H1 (cell line): ENCODE results near the gene RNASET2. TPM values are rescaled to one million over a fixed set of nuclear protein-coding genes. Genes with fewer than 3 reads are reported as not detected.

Source experiments
- CTCF ChIA-PET: fragments of 300-600 bp; sonication (Branson Sonifier 250); formaldehyde crosslinking; loops from one replicate; lab custom pipeline; 2021; ENCODE audit not compliant: partially characterized antibody; lab: Charles Lee
- POLR2A ChIA-PET: fragments of 300-600 bp; sonication (Branson Sonifier 250); formaldehyde crosslinking; loops from one replicate; lab custom pipeline; 2021; ENCODE audit warnings: inconsistent platforms; ENCODE audit not compliant: partially characterized antibody; lab: Charles Lee
- DNase-seq, 2 experiments: peaks; one replicate each; pipeline versions ENCODE4 v3.0.0 to v3.0.0-alpha.2; 2010 to 2022; ENCODE audit warnings: low spot score in 2 of 2, low read depth in 1 of 2, mixed read lengths in 1 of 2
- FAIRE-seq: peaks from 2 replicates; lab custom pipeline; 2011; peaks lifted over from hg19 to GRCh38; lab: Jason Lieb, UNC
- H2AFZ ChIP-seq: 2 replicates; pipeline ENCODE4 v1.8.1; 2012; ENCODE audit warnings: low read length, inconsistent platforms
- H2AK5ac ChIP-seq: 2 replicates; pipeline ENCODE4 v1.6.1; 2013; ENCODE audit warnings: low read depth, low read length
- H2BK120ac ChIP-seq: replicated peaks from 2 replicates; pipeline ENCODE3; 2013; ENCODE audit warnings: low read depth, low read length, inconsistent platforms
- H2BK12ac ChIP-seq: 2 replicates; pipeline ENCODE4 v1.6.1; 2013; ENCODE audit warnings: low read depth, low read length
- H2BK15ac ChIP-seq: 2 replicates; pipeline ENCODE4 v1.6.1; 2013; ENCODE audit warnings: low read length
- H2BK20ac ChIP-seq: 2 replicates; pipeline ENCODE4 v1.6.1; 2013; ENCODE audit warnings: low read length
- H2BK5ac ChIP-seq: 2 replicates; pipeline ENCODE4 v1.6.1; 2013; ENCODE audit warnings: low read depth, low read length
- H3K14ac ChIP-seq: 2 replicates; pipeline ENCODE4 v1.6.1; 2013; ENCODE audit warnings: inconsistent platforms; ENCODE audit not compliant: insufficient read length
- H3K18ac ChIP-seq: 2 replicates; pipeline ENCODE4 v1.6.1; 2013; ENCODE audit warnings: low read length; ENCODE audit errors: extremely low read depth
- H3K23ac ChIP-seq: 2 replicates; pipeline ENCODE4 v1.6.1; 2013; ENCODE audit warnings: inconsistent platforms; ENCODE audit not compliant: insufficient read length
- H3K23me2 ChIP-seq: 2 replicates; pipeline ENCODE4 v1.6.1; 2013; ENCODE audit warnings: low read depth, low read length
- H3K27ac ChIP-seq: 2 replicates; pipeline ENCODE4 v1.6.1; 2011; ENCODE audit warnings: low read depth, low read length, inconsistent platforms
- H3K27me3 ChIP-seq, 4 experiments: replicated peaks in 1 of 4; 1 replicate in 1 of 4; 2 replicates in 3 of 4; pipeline versions ENCODE4 v1.6.1 to v1.8.1; 2011 to 2013; ENCODE audit warnings: low read length in 3 of 4, mild to moderate bottlenecking in 3 of 4, inconsistent platforms in 2 of 4, mixed read lengths in 2 of 4, moderate library complexity in 1 of 4; ENCODE audit not compliant: control insufficient read depth in 3 of 4, insufficient read depth in 3 of 4; ENCODE audit errors: extremely low read depth in 1 of 4
- H3K36me3 ChIP-seq, 4 experiments: 2 replicates each; pipeline versions ENCODE4 v1.6.1 to v1.8.1; 2011 to 2013; ENCODE audit warnings: mild to moderate bottlenecking in 4 of 4, low read length in 3 of 4, moderate library complexity in 2 of 4, control low read depth in 1 of 4, inconsistent platforms in 1 of 4; ENCODE audit not compliant: insufficient read depth in 4 of 4, control insufficient read depth in 2 of 4
- H3K4ac ChIP-seq: replicated peaks from 2 replicates; pipeline ENCODE3; 2013; ENCODE audit warnings: low read length, low read depth, mixed read lengths, inconsistent platforms; ENCODE audit not compliant: insufficient read length
- H3K4me1 ChIP-seq, 4 experiments: replicated peaks in 1 of 4; 1 replicate in 1 of 4; 2 replicates in 3 of 4; pipeline versions ENCODE4 v1.6.1 to v1.8.1; 2011 to 2013; ENCODE audit warnings: low read length in 3 of 4, inconsistent platforms in 2 of 4, mixed read lengths in 1 of 4; ENCODE audit not compliant: insufficient read depth in 4 of 4, control insufficient read depth in 3 of 4
- H3K4me2 ChIP-seq, 2 experiments: 2 replicates each; pipeline versions ENCODE4 v1.6.1 to v1.8.1; 2011 to 2013; ENCODE audit warnings: low read depth in 2 of 2, low read length in 2 of 2, control low read depth in 1 of 2, inconsistent platforms in 1 of 2, mild to moderate bottlenecking in 1 of 2; ENCODE audit not compliant: insufficient read depth in 1 of 2
- H3K4me3 ChIP-seq, 4 experiments: fragments of 200-600, 300-600 bp in 1 of 4; sonication (generic), shearing (Covaris generic), sonication (Bioruptor Twin) in 1 of 4; 2 replicates each; pipeline versions ENCODE4 v1.5.1 to v1.8.1; 2011 to 2016; ENCODE audit warnings: low read length in 4 of 4, low read depth in 3 of 4, control low read depth in 2 of 4, inconsistent platforms in 2 of 4, mild to moderate bottlenecking in 2 of 4, mixed read lengths in 1 of 4, moderate library complexity in 1 of 4; ENCODE audit not compliant: insufficient read depth in 2 of 4; ENCODE audit errors: extremely low read depth in 1 of 4
- H3K56ac ChIP-seq: replicated peaks from 2 replicates; pipeline ENCODE3; 2013; ENCODE audit warnings: low read depth, mild to moderate bottlenecking, mixed read lengths, low read length, inconsistent platforms; ENCODE audit not compliant: insufficient read length
- H3K79me1 ChIP-seq: 2 replicates; pipeline ENCODE4 v1.6.1; 2013; ENCODE audit warnings: low read depth, low read length, control low read depth
- H3K79me2 ChIP-seq, 2 experiments: 2 replicates each; pipeline versions ENCODE4 v1.6.1 to v1.8.1; 2012 to 2013; ENCODE audit warnings: low read length in 2 of 2, mild to moderate bottlenecking in 2 of 2, inconsistent platforms in 1 of 2; ENCODE audit not compliant: insufficient read depth in 2 of 2, control insufficient read depth in 1 of 2
- H3K9ac ChIP-seq, 4 experiments: replicated peaks in 1 of 4; 1 replicate in 1 of 4; 2 replicates in 3 of 4; pipeline versions ENCODE4 v1.6.1 to v1.8.1; 2011 to 2013; ENCODE audit warnings: low read depth in 3 of 4, low read length in 3 of 4, control low read depth in 2 of 4, mild to moderate bottlenecking in 2 of 4, moderate library complexity in 2 of 4, inconsistent platforms in 1 of 4; ENCODE audit errors: extremely low read depth in 1 of 4
- H3K9me3 ChIP-seq, 2 experiments: 2 replicates each; pipeline versions ENCODE4 v1.6.1 to v1.8.1; 2012 to 2013; ENCODE audit warnings: mild to moderate bottlenecking in 2 of 2, moderate library complexity in 2 of 2, control low read depth in 1 of 2, inconsistent platforms in 1 of 2, low read depth in 1 of 2, low read length in 1 of 2, mixed read lengths in 1 of 2; ENCODE audit not compliant: insufficient read depth in 2 of 2
- H4K20me1 ChIP-seq, 2 experiments: replicated peaks in 1 of 2; 2 replicates each; pipeline versions ENCODE3 to v1.8.1; 2011 to 2013; ENCODE audit warnings: inconsistent platforms in 2 of 2, low read length in 2 of 2, mild to moderate bottlenecking in 1 of 2; ENCODE audit not compliant: insufficient read depth in 2 of 2, control insufficient read depth in 1 of 2
- H4K5ac ChIP-seq: 2 replicates; pipeline ENCODE4 v1.6.1; 2013; ENCODE audit warnings: low read length, low read depth, mixed read lengths, inconsistent platforms; ENCODE audit not compliant: insufficient read length
- H4K8ac ChIP-seq: 2 replicates; pipeline ENCODE4 v1.8.0; 2013; ENCODE audit warnings: mild to moderate bottlenecking, moderate library complexity, low read length, inconsistent platforms; ENCODE audit not compliant: insufficient read depth; ENCODE audit errors: extremely low read depth
- H4K91ac ChIP-seq: replicated peaks from 2 replicates; pipeline ENCODE3; 2013; ENCODE audit warnings: low read length, mixed read lengths, inconsistent platforms; ENCODE audit not compliant: insufficient read length
- CTBP2 ChIP-seq: IDR thresholded peaks from 2 replicates; pipeline ENCODE4 v1.7.0; 2011; ENCODE audit warnings: borderline replicate concordance, mild to moderate bottlenecking, moderate library complexity, mixed read lengths, low read length; ENCODE audit not compliant: insufficient read depth, insufficient read length
- FOSL1 ChIP-seq: IDR thresholded peaks from 2 replicates; pipeline ENCODE4 v1.6.1; 2011; ENCODE audit warnings: mild to moderate bottlenecking, low read depth, low read length, moderate library complexity; ENCODE audit not compliant: insufficient read depth
- GABPA ChIP-seq: IDR thresholded peaks from 2 replicates; pipeline ENCODE4 v1.6.1; 2011; ENCODE audit warnings: mild to moderate bottlenecking, low read length, moderate library complexity, borderline replicate concordance; ENCODE audit not compliant: insufficient read depth
- JUND ChIP-seq: IDR thresholded peaks from 2 replicates; pipeline ENCODE4 v1.6.1; 2011; ENCODE audit warnings: mild to moderate bottlenecking, improper control_type of control experiment, low read length
- KDM4A ChIP-seq: IDR thresholded peaks from one replicate; pipeline ENCODE4 v1.7.1; 2012; ENCODE audit warnings: low read depth, mild to moderate bottlenecking, moderate library complexity, low read length, inconsistent platforms; ENCODE audit not compliant: severe bottlenecking
- MAFK ChIP-seq: IDR thresholded peaks from 2 replicates; pipeline ENCODE4 v1.6.1; 2012; ENCODE audit warnings: low read depth, mild to moderate bottlenecking, improper control_type of control experiment, low read length
- RFX5 ChIP-seq: IDR thresholded peaks from 2 replicates; pipeline ENCODE4 v1.6.1; 2011; ENCODE audit warnings: low read depth, low read length, improper control_type of control experiment, borderline replicate concordance
- TEAD4 ChIP-seq: IDR thresholded peaks from 2 replicates; pipeline ENCODE4 v1.6.1; 2012; ENCODE audit warnings: low read depth, low read length, inconsistent platforms, mixed read lengths
- WGBS, 2 experiments: shearing (Covaris generic) in 1 of 2; methylation state at CpG; one replicate each; pipeline versions ENCODE4 v1.1.6 to v1.1.7; 2013 to 2015; ENCODE audit warnings: low lambda C conversion rate in 2 of 2, mixed read lengths in 2 of 2, inconsistent platforms in 1 of 2, low coverage in 1 of 2, missing lambda C conversion rate in 1 of 2; ENCODE audit not compliant: insufficient replicate concordance in 2 of 2, insufficient coverage in 1 of 2, insufficient read length in 1 of 2; ENCODE audit errors: extremely low coverage in 1 of 2, missing lambda C conversion rate in 1 of 2; 5-methylcytosine and 5-hydroxymethylcytosine counted together
- polyA plus RNA-seq, 7 experiments: library from polyadenylated mRNA; depleted of rRNA in 3 of 7; stranded (reverse) in 5 of 7; unstranded in 2 of 7; fragments of >200 nt in 5 of 7; fragments of 200-250 nt in 2 of 7; gene quantifications; 1 replicate in 5 of 7; 2 replicates in 1 of 7; 4 replicates in 1 of 7; pipeline versions ENCODE4 v1.2.1 to v1.2.3, GENCODE V29; 2011 to 2013; ENCODE audit warnings: missing spikeins in 2 of 7, mixed read lengths in 2 of 7
- total RNA-seq: library from RNA; stranded (reverse); fragmentation: NEBNext Ultra II Directional; extraction: Animal tissue kit (Norgen Biotek cat#: 25700); gene quantifications from 2 replicates; pipeline ENCODE4 v1.2.1, GENCODE V29; 2021
- TF ChIP-seq, protein P1 (sequence below): IDR thresholded peaks from 2 replicates; pipeline ENCODE4 v1.6.1; 2011; ENCODE audit warnings: low read length, improper control_type of control experiment

RNASET2 gene
- total and polyA plus RNA-seq, 2 of the 8 experiments (the other 6 are each of a cell fraction or from before 2014, with no cell fraction given): 15.7 to 22.9 TPM

DNA sequence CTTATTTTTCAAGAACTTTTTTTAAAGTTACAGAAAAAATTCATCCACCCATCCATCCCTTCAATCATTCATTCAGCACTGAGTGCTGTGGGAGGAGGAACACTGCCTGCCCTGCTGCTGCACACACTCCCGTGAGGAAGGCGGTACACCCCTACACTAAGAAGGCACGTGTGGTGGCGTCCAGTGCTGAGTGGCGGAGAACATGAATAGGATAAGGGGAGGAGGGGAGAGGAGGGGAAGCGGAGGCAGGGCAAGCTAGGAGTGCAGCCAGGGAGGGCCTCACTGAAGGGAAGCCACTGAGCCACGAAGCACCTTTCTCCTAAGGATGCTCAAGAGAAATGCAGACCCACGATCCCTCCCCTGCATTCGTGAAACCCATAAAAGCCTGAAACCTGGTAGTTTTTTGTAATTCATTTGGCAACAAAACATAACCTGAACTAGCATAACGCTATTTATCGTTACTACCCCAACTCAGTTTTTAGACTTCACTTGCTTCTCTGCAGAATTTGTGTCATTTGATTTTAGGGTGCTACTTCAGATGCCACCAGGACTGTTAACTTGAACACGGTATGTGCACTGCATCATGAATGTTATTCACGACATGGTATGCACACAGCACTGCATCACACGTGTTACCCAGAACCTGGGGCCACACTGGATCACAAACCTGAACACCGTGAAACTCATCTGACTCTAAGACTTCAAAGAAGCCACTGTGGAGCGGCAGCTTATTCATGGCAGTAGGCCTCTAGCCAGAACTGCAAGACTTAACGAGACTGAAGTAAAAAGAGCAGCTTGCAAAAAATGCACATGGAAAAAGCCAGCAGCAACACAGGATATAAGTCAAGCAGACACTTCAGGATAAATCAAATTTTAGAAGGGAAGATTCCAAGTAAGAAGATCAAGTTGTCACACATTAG, 3.5 kb downstream of the RNASET2 start:
- peak overlapping the region; percentile 54 for H4K91ac ChIP-seq
- H3K56ac ChIP-seq: no peak overlapping the region
- peaks cover 0 to 10% (median 2%) of the 10 kb centered on the region in 4 experiments; a peak in 2 of 8 replicates for H3K36me3 ChIP-seq
- H2BK12ac ChIP-seq: no peak overlapping the region
- H3K79me2 ChIP-seq: no peaks in the 10 kb centered on the region; a peak in 1 of 4 replicates
- no peak overlapping the region for H3K18ac ChIP-seq
- no peak overlapping the region for H2AFZ ChIP-seq
- H3K79me1 ChIP-seq: peaks cover 3% of the 10 kb centered on the region
- no peak overlapping the region for H2BK5ac ChIP-seq
- no peak overlapping the region for H4K5ac ChIP-seq
- no peak overlapping the region for H3K4me2 ChIP-seq
- H3K23ac ChIP-seq: no peak overlapping the region
- peaks cover 6 to 8% of the 10 kb centered on the region in 2 experiments for H3K9me3 ChIP-seq
- no peak overlapping the region for H3K4me3 ChIP-seq
- no peak overlapping the region for H2BK120ac ChIP-seq
- peaks cover 17% of the 10 kb centered on the region; the same call in 1 of the 2 replicates for H3K23me2 ChIP-seq
- peaks cover 3 to 14% (median 9%) of the 10 kb centered on the region in 4 experiments for H3K4me1 ChIP-seq
- H3K9ac ChIP-seq: no peak overlapping the region
- no peak overlapping the region for H2BK20ac ChIP-seq
- no peak overlapping the region for H3K14ac ChIP-seq
- H4K8ac ChIP-seq: no peak overlapping the region
- DNase-seq: no peak
- H4K20me1 ChIP-seq: peaks cover 0 to 2% of the 10 kb centered on the region in 2 experiments
- peak overlapping the region; percentile 94 for H3K4ac ChIP-seq
- peaks cover 0 to 6% (median 0%) of the 10 kb centered on the region in 4 experiments; a peak in 3 of 7 replicates for H3K27me3 ChIP-seq
- no peak overlapping the region for H2AK5ac ChIP-seq
- FAIRE-seq: no peak
- H2BK15ac ChIP-seq: no peak overlapping the region
- no peak overlapping the region for H3K27ac ChIP-seq
- ChIA-PET CTCF (interaction anchor here (0.6 to 5.7 kb wide), 15 partner anchors 9 to 1466 kb away, joined by 3 to 51 read pairs (median 4); no protein-coding TSS in a partner anchor), POLR2A (no interaction called here)
- WGBS, 2 experiments: 91% methylated on average over 17 of the region's 17 CpGs; no CpG with 5 or more reads in 1 of the 2 experiments
- TF ChIP-seq, protein P1, sequence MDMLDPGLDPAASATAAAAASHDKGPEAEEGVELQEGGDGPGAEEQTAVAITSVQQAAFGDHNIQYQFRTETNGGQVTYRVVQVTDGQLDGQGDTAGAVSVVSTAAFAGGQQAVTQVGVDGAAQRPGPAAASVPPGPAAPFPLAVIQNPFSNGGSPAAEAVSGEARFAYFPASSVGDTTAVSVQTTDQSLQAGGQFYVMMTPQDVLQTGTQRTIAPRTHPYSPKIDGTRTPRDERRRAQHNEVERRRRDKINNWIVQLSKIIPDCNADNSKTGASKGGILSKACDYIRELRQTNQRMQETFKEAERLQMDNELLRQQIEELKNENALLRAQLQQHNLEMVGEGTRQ: no peak
- TF ChIP-seq RFX5: no peak
- TF ChIP-seq FOSL1: no peak
- TF ChIP-seq JUND: no peak
- no peak for TF ChIP-seq GABPA
- TF ChIP-seq CTBP2: no peak
- no peak for TF ChIP-seq KDM4A
- TF ChIP-seq MAFK: no peak
- no peak for TF ChIP-seq TEAD4
